Measurements from ENCODE around the gene ABCD2. TPM values are rescaled to one million over a fixed set of nuclear protein-coding genes. Genes with fewer than 3 reads are reported as not detected.

ABCD2 gene
- total RNA-seq, 1 experiment from 2014 or later = not detected

DNA sequence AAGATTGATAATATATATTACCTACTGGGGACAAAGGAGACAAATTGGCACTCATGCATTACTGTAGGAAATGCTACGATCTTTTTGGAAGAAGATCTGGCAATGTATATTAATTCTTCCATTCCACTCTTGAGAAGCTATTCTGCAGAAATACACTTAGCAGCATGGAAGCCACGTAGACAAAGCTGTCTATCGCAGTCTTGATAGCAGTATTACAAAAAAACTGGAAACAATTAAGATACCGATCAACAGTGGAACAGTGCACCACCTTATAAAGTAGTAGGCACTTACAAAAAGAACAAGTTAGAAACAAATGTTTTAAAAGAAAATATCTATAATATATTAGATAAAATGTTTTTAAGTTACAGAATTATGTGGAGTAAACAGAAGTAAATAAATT, 87.2 kb downstream of the ABCD2 start:
- H4K20me1 ChIP-seq (ENCODE audit: control insufficient read depth, insufficient read depth, insufficient read length) = no peaks in the 10 kb centered on the region
- TF ChIP-seq, protein P1, sequence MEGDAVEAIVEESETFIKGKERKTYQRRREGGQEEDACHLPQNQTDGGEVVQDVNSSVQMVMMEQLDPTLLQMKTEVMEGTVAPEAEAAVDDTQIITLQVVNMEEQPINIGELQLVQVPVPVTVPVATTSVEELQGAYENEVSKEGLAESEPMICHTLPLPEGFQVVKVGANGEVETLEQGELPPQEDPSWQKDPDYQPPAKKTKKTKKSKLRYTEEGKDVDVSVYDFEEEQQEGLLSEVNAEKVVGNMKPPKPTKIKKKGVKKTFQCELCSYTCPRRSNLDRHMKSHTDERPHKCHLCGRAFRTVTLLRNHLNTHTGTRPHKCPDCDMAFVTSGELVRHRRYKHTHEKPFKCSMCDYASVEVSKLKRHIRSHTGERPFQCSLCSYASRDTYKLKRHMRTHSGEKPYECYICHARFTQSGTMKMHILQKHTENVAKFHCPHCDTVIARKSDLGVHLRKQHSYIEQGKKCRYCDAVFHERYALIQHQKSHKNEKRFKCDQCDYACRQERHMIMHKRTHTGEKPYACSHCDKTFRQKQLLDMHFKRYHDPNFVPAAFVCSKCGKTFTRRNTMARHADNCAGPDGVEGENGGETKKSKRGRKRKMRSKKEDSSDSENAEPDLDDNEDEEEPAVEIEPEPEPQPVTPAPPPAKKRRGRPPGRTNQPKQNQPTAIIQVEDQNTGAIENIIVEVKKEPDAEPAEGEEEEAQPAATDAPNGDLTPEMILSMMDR (conservative IDR thresholded peaks at IDR 0.05) = no peak
- H3K4ac ChIP-seq (ENCODE audit: low read depth, low read length) = no peak overlapping the region
- no peak overlapping the region for H2AK5ac ChIP-seq (ENCODE audit: insufficient read length, low read length)
- no peak overlapping the region for H3T11ph ChIP-seq (ENCODE audit: low read length)
- H3K56ac ChIP-seq (ENCODE audit: insufficient read length, low read depth, low read length) = no peak overlapping the region
- DNase-seq = no peak
- H3K27ac Mint-ChIP-seq = no peak overlapping the region
- no peak overlapping the region for H3K18ac ChIP-seq (ENCODE audit: insufficient read length, low read depth, low read length)
- no peak overlapping the region for H3K23ac ChIP-seq (ENCODE audit: insufficient read length, low read depth, low read length)
- H3K79me1 ChIP-seq (ENCODE audit: insufficient read depth, low read depth, low read length, poor library complexity, severe bottlenecking) = no peaks in the 10 kb centered on the region
- H3K4me1 Mint-ChIP-seq = no peaks in the 10 kb centered on the region
- no CpG with 5 or more reads among the region's 4 CpGs for WGBS (ENCODE audit: extremely low coverage, insufficient read length, low lambda C conversion rate)
- H2BK12ac ChIP-seq (ENCODE audit: insufficient read length, low read depth, low read length) = no peak overlapping the region
- H3K9me3 Mint-ChIP-seq = peaks cover 3% of the 10 kb centered on the region in 2 experiments; a peak in 4 of 5 replicates
- no peaks in the 10 kb centered on the region for H3K9me3 ChIP-seq (ENCODE audit: control insufficient read depth, low read depth, low read length)
- H2BK120ac ChIP-seq (ENCODE audit: low read depth, low read length, poor library complexity, severe bottlenecking) = no peak overlapping the region
- no peak overlapping the region for H3K4me3 Mint-ChIP-seq
- H4K8ac ChIP-seq (replicated peaks; ENCODE audit: insufficient read length, low read depth, low read length) = no peak overlapping the region
- no peaks in the 10 kb centered on the region for H3K27me3 ChIP-seq (ENCODE audit: insufficient read depth, low read length)
- H3K23me2 ChIP-seq (ENCODE audit: insufficient read length, low read depth, low read length, poor library complexity, severe bottlenecking) = no peaks in the 10 kb centered on the region
- H3K9ac ChIP-seq (ENCODE audit: extremely low read depth, insufficient read length, low read length) = no peak overlapping the region
- peaks cover 0 to 3% (median 0%) of the 10 kb centered on the region in 3 experiments; a peak in 3 of 7 replicates for H3K36me3 Mint-ChIP-seq (ENCODE audit: insufficient read depth in 1 of 3, low read depth in 3 of 3)
- H2AFZ ChIP-seq (ENCODE audit: low read length) = no peak overlapping the region
- no peak overlapping the region for H4K91ac ChIP-seq (ENCODE audit: insufficient read length, low read depth, low read length)
- no peak overlapping the region for H3K14ac ChIP-seq (ENCODE audit: insufficient read depth, low read length)
- no peaks in the 10 kb centered on the region for H3K4me1 ChIP-seq (ENCODE audit: insufficient read depth, low read length)
- no peak overlapping the region for H3K4me2 ChIP-seq (ENCODE audit: insufficient read depth, insufficient read length, low read length)
- H3K27me3 Mint-ChIP-seq (ENCODE audit: low read depth) = no peaks in the 10 kb centered on the region
- H4K5ac ChIP-seq (ENCODE audit: insufficient read length, low read depth, low read length) = no peak overlapping the region
- H3K27ac ChIP-seq (ENCODE audit: insufficient read length, low read depth, low read length) = no peak overlapping the region
- no peaks in the 10 kb centered on the region for H3K79me2 ChIP-seq (ENCODE audit: insufficient read depth, low read length)
- H2BK5ac ChIP-seq (ENCODE audit: insufficient read length, low read length) = no peak overlapping the region
- no peak overlapping the region for H2BK15ac ChIP-seq (ENCODE audit: low read depth, low read length)
- no peak overlapping the region for H2BK20ac ChIP-seq (ENCODE audit: low read depth, low read length, poor library complexity, severe bottlenecking)

Measured in H9 (cell line).